ENCODE results near the gene FETUB.
"Not testable (repeated sequence)": the region's sequence is repeated elsewhere in the genome, so short reads cannot be mapped to it uniquely, and the experiment has no call there.

Gene FETUB

DNA sequence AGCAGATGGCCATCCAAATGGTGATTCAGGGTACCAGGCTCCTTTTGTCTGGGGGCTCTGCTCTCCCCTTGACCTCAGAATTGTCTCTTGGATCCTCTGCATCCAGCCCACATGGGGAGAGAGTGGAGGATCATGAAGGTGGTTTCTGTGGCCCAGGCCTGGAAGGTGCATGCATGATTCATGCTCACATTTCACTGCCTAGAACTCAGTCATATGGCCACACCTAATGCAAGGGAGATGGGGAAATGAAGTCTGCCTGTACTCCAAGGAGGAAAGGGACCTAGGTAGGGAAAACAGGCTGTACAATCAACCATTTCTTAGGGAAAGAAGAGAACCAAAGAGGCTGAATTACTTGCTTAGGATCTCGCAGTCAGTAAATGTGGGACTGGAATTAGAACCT, 40.7 kb downstream of the FETUB start:
- FAIRE-seq, result no peak

DNA sequence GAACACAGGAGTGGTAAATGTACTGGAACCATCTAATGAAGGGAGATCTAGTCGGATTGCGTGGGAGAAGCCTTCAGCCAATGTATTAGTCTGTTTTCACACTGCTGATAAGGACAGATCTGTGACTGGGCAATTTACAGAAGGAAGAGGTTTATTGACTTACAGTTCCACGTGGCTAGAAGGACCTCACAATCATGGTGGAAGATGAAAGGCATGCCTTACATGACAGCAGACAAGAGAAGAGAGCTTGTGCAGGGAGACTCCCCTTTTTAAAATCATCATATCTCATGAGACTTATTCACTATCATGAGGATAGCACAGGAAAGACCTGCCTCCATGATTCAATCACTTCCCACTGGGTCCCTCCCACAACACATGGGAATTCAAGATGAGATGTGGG, 42.6 kb downstream of the FETUB start:
- FAIRE-seq, result no peak

DNA sequence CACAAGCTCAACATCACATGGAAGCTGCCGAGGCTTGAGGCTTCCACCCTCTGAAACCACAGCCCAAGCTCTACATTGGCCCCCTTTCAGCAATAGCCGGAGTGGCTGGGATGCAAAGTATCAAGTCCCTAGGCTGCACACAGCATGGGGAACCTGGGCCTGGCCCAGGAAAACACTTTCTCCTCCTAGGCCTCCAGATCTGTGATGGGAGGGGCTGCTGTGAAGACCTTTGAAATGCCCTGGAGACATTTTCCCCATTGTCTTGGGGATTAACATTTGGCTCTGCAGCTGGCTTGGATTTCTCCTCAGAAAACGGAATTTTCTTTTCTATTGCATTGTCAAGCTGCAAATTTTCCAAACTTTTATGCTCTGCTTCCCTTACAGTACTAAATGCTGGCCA, 43.8 kb downstream of the FETUB start:
- no peak for FAIRE-seq

GRCh38 chr3:186686475-186686874, 46.3 kb downstream of the FETUB start:
- not testable (repeated sequence) for FAIRE-seq

DNA sequence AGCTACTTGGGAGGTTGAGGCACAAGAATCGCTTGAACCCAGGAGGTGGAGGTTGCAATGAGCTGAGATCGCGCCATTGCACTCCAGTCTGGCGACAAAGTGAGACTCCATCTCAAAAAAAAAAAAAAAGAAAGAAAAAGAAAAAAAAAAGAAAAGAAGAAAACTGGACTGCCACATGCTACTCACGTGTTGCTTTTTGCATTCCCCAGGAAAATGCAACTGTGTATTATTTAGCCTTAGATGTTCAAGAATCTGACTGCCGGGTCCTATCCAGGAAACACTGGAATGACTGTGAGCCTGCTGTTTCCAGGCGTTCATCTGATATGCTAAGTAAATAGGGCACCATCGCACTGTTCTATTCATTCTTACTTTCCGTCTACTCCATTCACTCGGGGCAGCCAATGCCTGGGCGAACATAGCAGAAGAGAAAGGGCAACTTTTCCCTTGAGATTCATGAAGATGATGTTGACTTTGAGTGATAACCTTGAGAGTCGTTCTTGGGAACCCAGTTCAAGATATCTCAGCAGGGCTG, 47.0 kb downstream of the FETUB start:
- FAIRE-seq, result no peak

- not testable (repeated sequence) for FAIRE-seq
These were observed 50.1 kb downstream of the FETUB start for GRCh38 chr3:186690304-186690703.

GRCh38 chr3:186691676-186692075, 51.5 kb downstream of the FETUB start:
- no peak for FAIRE-seq

- FAIRE-seq, result no peak
These were observed 53.6 kb downstream of the FETUB start for GRCh38 chr3:186693843-186694242.

DNA sequence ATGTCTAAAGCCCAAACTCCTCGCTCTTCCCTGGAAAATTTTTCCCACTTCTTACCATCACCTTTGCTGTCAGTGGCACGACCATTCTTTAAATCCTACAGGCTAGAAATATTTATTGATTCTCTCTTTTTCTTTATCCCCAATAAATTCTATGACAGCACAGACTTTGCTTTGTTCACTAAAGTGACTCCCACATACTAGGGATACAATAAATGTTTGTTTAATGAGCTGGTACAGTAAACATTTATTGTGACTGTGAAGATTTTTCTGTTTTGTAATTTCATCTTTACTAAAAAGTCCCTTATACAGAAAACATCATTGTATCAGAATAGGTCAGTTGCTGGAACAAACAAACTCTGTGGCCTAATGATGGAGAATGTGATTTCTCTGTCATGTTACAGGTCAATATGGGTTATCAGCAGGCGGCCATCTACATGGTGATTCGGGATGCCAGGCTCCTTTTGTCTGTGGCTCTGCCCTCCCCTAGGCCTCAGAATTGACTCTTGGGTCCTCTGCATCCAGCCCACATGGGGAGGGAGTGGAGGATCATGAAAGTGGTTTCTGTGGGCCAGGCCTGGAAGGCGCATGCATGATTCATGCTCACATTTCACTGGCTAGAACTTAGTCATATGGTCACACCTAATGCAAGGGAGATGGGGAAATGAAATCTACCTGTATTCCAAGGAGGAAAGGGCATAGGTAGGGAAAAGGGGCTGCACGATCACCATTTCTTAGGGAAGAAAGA, 54.3 kb downstream of the FETUB start:
- no peak for FAIRE-seq

GRCh38 chr3:186696522-186696921, 56.3 kb downstream of the FETUB start:
- FAIRE-seq, result no peak

DNA sequence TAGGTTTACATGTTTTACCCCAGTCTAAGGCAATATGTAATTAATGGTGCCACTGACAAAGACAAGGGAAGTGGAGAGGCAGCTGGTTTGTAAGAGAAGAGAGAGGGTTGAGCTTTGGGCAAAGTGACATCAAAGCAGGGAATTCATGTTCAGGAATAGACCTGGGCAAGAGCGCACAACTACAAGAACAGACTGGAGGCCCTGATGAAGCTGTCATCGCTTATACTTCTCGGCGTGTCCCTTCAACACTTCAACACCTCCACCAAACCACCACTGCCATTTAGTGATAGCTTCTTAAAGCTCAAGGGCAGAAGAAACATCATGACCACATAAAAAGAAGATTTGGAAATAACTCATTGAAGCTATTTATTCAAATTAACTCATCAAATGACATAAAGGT, 57.3 kb downstream of the FETUB start:
- no peak for FAIRE-seq

- no peak for FAIRE-seq
These were observed 60.1 kb downstream of the FETUB start for GRCh38 chr3:186700267-186700666.

- FAIRE-seq, result not testable (repeated sequence)
These were observed 62.3 kb downstream of the FETUB start for GRCh38 chr3:186702451-186702850.
